NK-92 (cell line): ENCODE results near the gene RPS6KB2.
"Not testable (repeated sequence)": the region's sequence is repeated elsewhere in the genome, so short reads cannot be mapped to it uniquely, and the experiment has no call there.

Experiments
- DNase-seq: peaks from one replicate; lab custom pipeline; 2025; ENCODE audit not compliant: unreplicated experiment; lab: John Stamatoyannopoulos, UW

The RPS6KB2 gene

GRCh38 chr11:67427364-67427859, 882 bp upstream of the RPS6KB2 start:
- DNase-seq, result not testable (repeated sequence)

DNA sequence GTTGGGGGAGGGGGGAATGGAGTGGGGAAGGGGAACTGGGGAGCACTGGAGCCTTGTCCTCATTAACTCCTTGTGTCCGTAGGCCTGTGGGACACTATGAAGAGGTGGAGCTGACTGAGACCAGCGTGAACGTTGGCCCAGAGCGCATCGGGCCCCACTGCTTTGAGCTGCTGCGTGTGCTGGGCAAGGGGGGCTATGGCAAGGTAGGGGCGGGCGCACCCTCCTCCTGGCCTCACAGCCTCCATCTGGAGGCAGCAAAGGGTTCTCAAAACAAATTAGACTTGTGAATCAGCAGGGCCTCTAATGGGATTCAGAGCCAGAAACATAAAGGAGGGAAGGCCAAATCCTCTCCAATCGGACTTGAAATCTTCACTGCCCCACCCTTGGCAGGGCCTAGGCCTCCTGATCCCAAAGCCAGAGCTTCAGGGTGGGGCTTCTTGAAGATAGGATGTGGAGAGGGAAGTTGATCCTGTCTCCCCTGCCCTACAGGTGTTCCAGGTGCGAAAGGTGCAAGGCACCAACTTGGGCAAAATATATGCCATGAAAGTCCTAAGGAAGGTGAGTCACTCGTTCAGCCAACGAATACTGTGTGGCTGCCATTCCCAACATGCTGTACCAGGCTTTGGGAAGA, 859 bp downstream of the RPS6KB2 start:
- DNase-seq, result no peak

DNA sequence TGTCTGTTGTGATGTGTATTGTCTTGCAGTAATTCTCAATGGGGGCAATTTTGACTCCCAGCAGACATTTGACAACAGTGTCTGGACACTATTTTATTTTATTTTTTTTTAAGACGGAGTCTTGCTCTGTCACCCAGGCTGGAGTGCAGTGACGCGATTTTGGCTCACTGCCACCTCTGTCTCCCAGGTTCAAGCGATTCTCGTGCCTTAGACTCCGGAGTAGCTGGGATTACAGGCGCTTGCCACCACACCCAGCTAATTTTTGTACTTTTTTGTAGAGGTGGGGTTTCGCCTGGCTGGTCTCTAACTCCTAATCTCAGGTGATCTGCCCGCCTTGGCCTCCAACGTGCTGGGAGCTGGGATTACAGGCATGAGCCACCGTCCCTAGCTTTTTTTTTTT, 1.4 kb downstream of the RPS6KB2 start:
- DNase-seq, result no peak

GRCh38 chr11:67431346-67432249, 3.3 kb downstream of the RPS6KB2 start:
- no peak for DNase-seq

DNA sequence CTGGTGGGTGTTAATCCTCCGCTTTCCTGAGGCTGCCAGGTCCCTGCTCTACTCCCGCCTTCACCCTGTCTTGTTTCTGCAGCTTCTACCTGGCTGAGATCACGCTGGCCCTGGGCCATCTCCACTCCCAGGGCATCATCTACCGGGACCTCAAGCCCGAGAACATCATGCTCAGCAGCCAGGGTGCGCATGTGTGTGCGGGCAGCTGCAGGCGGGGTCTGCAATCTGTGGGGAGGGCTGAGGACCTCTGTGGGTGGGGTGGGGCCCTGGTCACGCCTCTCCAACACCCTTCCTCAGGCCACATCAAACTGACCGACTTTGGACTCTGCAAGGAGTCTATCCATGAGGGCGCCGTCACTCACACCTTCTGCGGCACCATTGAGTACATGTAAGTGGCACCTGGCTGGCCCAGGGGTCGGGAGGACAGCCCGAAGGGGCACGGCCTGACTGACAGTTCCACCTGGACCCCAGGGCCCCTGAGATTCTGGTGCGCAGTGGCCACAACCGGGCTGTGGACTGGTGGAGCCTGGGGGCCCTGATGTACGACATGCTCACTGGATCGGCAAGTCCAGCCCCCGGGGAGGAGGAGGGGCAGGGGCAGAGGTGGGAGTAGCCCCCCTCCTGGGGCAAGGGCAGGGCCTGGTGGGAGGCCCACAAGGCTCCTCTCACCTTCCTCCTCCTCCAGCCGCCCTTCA, 4.5 kb downstream of the RPS6KB2 start:
- no peak for DNase-seq

DNA sequence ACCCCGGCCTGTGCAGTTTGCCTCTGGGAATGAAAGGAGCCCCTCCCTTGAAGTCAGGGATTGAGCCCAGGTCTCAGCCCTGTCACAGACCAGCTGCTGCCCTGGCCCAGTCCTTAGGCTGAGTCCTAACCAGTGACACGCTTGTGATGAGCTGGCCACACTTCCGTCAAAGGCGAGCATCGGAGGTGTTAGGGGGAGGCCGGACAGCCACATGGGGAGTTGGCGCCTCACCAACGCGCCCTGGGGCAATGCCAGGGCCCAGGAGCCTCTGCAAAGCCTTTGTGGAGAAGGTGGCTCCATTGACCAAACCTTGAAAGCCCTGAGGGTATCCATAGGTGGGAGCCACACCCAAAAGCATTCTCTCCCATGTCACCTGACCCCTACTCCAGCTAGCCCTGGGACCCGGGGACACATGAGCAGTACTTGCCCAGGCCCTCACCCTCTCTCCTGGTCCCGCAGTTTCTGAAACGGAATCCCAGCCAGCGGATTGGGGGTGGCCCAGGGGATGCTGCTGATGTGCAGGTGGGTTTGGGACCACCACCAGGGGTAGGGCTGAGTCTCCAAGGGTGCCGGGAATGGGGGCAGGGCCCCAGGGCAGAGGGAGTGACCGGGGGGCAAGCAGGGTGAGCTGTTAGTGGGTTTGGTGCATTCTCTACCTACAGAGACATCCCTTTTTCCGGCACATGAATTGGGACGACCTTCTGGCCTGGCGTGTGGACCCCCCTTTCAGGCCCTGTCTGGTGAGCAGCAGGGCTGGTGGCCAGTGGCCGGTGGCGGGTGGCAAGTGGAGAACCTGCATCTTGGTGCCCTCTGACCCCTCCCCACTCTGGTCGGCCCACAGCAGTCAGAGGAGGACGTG, 5.5 kb downstream of the RPS6KB2 start:
- DNase-seq, result no peak

GRCh38 chr11:67434395-67434881, 6.1 kb downstream of the RPS6KB2 start:
- no peak for DNase-seq

GRCh38 chr11:67435031-67435726, 6.9 kb downstream of the RPS6KB2 start:
- no peak for DNase-seq

- DNase-seq, result no peak
Measured at GRCh38 chr11:67435727-67436458, 7.6 kb downstream of the RPS6KB2 start.

DNA sequence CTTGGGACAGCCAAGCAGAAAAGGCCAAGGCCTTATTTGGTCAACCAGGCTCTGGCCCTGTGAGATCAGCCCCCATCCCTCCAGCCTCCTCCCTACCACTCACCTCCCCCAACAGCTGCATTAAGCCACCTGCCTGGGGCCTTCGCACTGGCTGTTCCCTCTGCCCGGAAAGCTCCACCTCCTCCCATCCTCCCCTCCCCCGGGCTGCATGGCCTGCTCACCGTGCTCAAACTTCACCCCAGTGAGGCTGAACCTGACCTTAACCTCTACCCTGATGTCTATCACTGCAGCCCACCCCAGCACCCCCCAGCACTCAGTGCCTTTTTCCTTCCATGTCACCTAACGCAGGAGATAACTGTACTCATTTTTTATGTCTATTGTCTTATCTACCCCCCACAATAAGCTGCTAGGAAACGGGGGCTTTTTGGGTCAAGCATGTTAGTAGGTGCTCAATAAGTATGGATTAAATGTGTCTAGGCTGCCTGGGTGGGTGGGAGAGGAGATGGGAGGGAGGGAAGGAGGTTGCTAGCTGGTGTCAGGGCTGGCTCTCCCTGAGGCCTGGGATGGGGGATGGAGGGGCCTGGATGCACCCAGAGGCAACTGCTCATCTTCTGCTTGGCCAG, 8.3 kb downstream of the RPS6KB2 start:
- no peak for DNase-seq

DNA sequence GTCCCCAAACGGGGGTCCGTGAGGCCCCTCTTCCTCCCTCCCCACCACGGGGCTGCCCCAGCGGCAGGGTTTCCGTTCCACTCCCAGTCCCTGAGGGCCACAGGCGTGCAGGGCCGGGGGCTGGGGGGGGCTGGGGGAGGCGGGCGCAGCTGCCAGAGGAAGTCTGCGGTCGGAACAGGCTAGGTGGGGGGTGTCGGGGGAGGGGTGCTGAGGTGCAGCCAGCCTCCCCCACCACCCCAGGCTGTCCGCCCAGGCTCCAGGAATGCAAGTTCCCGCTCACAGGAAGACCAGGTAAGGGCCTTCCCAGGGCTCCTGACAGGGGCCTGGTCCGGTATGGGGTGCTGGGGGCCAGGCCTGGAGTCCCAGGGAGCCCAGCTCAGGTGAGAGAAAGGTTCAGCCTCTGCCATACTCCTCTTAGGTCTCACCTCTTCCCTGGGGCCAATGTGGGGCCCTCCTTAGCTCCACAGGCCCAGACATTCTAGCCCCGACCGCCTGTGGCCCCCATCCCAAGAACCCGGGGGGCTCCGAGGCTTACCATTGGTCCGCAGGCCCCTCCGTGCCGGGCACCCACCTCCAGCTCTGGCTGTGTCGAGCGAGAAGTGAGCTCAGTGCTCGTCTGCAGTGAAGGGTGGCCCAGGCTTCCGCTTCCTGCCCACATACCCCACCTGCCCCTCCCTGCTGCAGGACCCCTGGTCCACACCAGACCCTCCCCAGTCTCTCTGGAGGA, 9.0 kb downstream of the RPS6KB2 start, which contains the start of gene PTPRCAP:
Gene PTPRCAP, minus strand, starts transcription at position 601 of the 727 bp plus-strand sequence. Its CDS starts 63 bp downstream, at position 538.
- no peak for DNase-seq

DNA sequence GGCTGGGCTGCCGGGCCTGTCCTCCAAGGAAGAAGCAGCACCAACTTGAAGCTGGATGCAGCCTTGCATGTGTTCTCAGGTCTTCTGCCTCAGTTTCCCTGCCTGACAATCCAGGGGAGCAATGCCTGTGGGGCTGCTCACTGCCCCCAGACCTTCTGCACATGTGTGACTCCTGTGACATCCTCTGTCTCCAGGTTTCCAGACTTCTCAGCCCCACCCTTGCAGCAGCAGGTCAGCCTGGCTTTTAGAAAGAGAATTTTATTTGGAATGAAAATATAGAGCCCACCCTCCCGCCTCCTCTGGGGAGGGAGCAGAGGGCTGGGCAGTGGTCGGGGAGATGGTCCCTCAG, 9.5 kb downstream of the RPS6KB2 start:
- no peak for DNase-seq

DNA sequence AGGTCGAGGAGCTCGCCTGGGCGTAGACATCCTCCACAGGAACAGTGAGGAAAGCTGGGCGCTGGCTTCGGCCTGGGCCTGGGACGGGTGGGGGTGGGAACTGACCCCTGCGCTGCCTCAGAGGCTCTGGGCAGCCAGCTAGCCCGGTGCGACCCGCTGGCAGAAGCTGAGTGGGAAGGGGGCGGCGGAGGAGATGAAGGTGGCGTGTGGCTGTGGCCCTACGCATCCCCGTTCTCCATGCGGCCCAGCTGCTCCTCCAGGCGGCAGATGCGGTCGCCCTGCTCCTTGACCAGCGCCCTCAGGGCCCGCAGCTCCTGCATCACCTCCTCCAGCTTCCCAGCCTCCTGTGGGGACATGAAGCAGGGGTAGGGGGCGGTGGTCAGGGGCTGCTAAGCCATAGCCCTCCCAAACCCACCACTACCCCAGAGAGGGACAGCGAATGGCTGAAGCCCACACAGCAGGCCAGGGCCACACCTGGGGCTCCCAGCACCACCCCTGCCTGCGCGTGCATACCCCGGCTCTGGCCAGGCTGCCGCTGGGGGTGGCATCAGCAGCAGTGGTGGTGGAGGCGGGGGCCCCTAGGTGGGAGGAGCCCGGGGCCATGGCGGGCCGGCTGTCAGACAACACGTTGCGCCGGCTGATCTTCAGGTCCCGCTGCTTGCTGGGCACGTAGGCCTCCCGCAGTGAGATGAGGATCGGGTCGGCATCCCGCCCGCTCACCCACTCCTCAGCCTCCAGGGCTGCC, 10.0 kb downstream of the RPS6KB2 start:
- DNase-seq, result no peak

- DNase-seq, result no peak
Measured at GRCh38 chr11:67439321-67440228, 11.3 kb downstream of the RPS6KB2 start.

GRCh38 chr11:67440229-67441097, 12.2 kb downstream of the RPS6KB2 start:
- no peak for DNase-seq
